GM12878 (cell line): ENCODE results near the gene JPT1. TPM values are rescaled to one million over a fixed set of nuclear protein-coding genes. Genes with fewer than 3 reads are reported as not detected.

Experiments
- ATAC-seq: fragments of 200-7000 bp; cut with Tn5 transposase; 3 replicates; pipeline ENCODE4 v1.9.1; 2020; ENCODE audit warnings: mild to moderate bottlenecking, moderate library complexity
- BruUV-seq: library from RNA; stranded (reverse); fragments of 400-500 nt; replicated peaks from 2 replicates; lab custom pipeline; 2021; lab: Mats Ljungman, UMichigan
- CTCF ChIA-PET: fragments of 300-600 bp; sonication (Branson Sonifier 250); formaldehyde crosslinking; extraction: SDS; loops from one replicate; lab custom pipeline; 2021; ENCODE audit warnings: inconsistent platforms; lab: Yijun Ruan, JAX
- POLR2A ChIA-PET: fragments of 350-600 bp; formaldehyde crosslinking; extraction: SDS; loops from one replicate; lab custom pipeline; 2021; ENCODE audit warnings: inconsistent platforms; lab: Charles Lee
- RAD21 ChIA-PET: fragments of 300-600 bp; sonication (Branson Sonifier 250); formaldehyde crosslinking; loops from one replicate; lab custom pipeline; 2023; ENCODE audit warnings: antibody characterized with exemption; ENCODE audit not compliant: unreplicated experiment; lab: Charles Lee
- SMC1A ChIA-PET: fragments of 300-600 bp; sonication (Branson Sonifier 250); formaldehyde crosslinking; loops from one replicate; lab custom pipeline; 2023; ENCODE audit not compliant: unreplicated experiment, uncharacterized antibody; lab: Charles Lee
- DNase-seq: peaks from one replicate; pipeline ENCODE4 v3.0.0-alpha.2; 2011; ENCODE audit warnings: low read depth, low spot score
- FAIRE-seq: peaks from 3 replicates; lab custom pipeline; 2011; peaks lifted over from hg19 to GRCh38; lab: Jason Lieb, UNC
- H2AFZ ChIP-seq: 2 replicates; pipeline ENCODE4 v1.6.0; 2011; ENCODE audit warnings: low read depth, low read length, control low read depth; ENCODE audit not compliant: control insufficient read depth
- H3K27ac ChIP-seq: 2 replicates; pipeline ENCODE4 v1.5.1; 2011; ENCODE audit warnings: control low read depth; ENCODE audit not compliant: control insufficient read depth, insufficient read depth
- H3K27me3 ChIP-seq, 2 experiments: replicated peaks in 1 of 2; 2 replicates each; pipeline versions ENCODE4 v1.6.0 to v1.6.1; 2011; ENCODE audit warnings: low read length in 1 of 2; ENCODE audit not compliant: control insufficient read depth in 2 of 2, insufficient read depth in 2 of 2
- H3K36me3 ChIP-seq, 2 experiments: 2 replicates each; pipeline ENCODE4 v1.5.1; 2011; ENCODE audit warnings: low read length in 1 of 2; ENCODE audit not compliant: control insufficient read depth in 2 of 2, insufficient read depth in 2 of 2
- H3K4me1 ChIP-seq: 2 replicates; pipeline ENCODE4 v1.6.1; 2011; ENCODE audit warnings: mild to moderate bottlenecking, low read length, moderate library complexity, mixed read lengths; ENCODE audit not compliant: control insufficient read depth, insufficient read depth
- H3K4me2 ChIP-seq: 2 replicates; pipeline ENCODE4 v1.6.0; 2011; ENCODE audit warnings: control low read depth; ENCODE audit not compliant: control insufficient read depth, insufficient read depth
- H3K4me3 ChIP-seq: fragments of 200-600 bp; sonication (generic); 2 replicates; pipeline ENCODE4 v1.5.1; 2016
- H3K79me2 ChIP-seq: 2 replicates; pipeline ENCODE4 v1.6.0; 2011; ENCODE audit warnings: low read length; ENCODE audit not compliant: control insufficient read depth, insufficient read depth
- H3K9ac ChIP-seq: 2 replicates; pipeline ENCODE4 v1.8.0; 2011; ENCODE audit warnings: low read length, control low read depth, mixed read lengths; ENCODE audit not compliant: control insufficient read depth, insufficient read depth
- H3K9me3 ChIP-seq: replicated peaks from 3 replicates; pipeline ENCODE4 v1.5.1; 2011; ENCODE audit warnings: mild to moderate bottlenecking, low read length; ENCODE audit not compliant: control insufficient read depth, insufficient read depth
- H4K20me1 ChIP-seq: 2 replicates; pipeline ENCODE4 v1.6.0; 2011; ENCODE audit not compliant: control insufficient read depth, insufficient read depth
- ASH2L ChIP-seq: fragments of 300-600, 200-600 bp; sonication (generic); IDR thresholded peaks from 2 replicates; pipeline ENCODE4 v1.6.1; 2017; ENCODE audit warnings: low read depth, mild to moderate bottlenecking, borderline replicate concordance
- ATF7 ChIP-seq: fragments of 450-650 bp; IDR thresholded peaks from 2 replicates; pipeline ENCODE4 v1.6.1; 2016; ENCODE audit warnings: low read depth, mild to moderate bottlenecking
- IRF4 ChIP-seq: IDR thresholded peaks from 2 replicates; pipeline ENCODE4 v1.6.1; 2011; ENCODE audit warnings: low read depth, low read length
- JUNB ChIP-seq: IDR thresholded peaks from 2 replicates; pipeline ENCODE4 v1.6.1; 2016; ENCODE audit warnings: antibody characterized with exemption, mild to moderate bottlenecking
- WGBS: methylation state at CpG from one replicate; pipeline ENCODE4 v1.1.6; 2016; ENCODE audit warnings: low lambda C conversion rate; ENCODE audit not compliant: insufficient replicate concordance, insufficient coverage; ENCODE audit errors: missing lambda C conversion rate; 5-methylcytosine and 5-hydroxymethylcytosine counted together
- in situ Hi-C: fragments of 300-500 bp; cut with MboI; formaldehyde crosslinking; loops from 9 replicates; pipeline ENCODE4 v1.14.3; 2018; ENCODE audit warnings: mixed read lengths
- intact Hi-C: fragments of 100-400 bp; cut with micrococcal nuclease; formaldehyde crosslinking; loops from one replicate; pipeline ENCODE4 v1.14.2; 2022; ENCODE audit not compliant: unreplicated experiment
- polyA plus RNA-seq, 11 experiments: library from polyadenylated mRNA; depleted of rRNA in 4 of 11; unstranded in 6 of 11; stranded (reverse) in 5 of 11; fragments of >200 nt; fragmentation: Nextera tagmentation in 4 of 11; fragmentation: Illumina TruSeq in 1 of 11; extraction: Ambion mirVana in 4 of 11; extraction: Trizol in 1 of 11; gene quantifications; 1 replicate in 1 of 11; 2 replicates in 10 of 11; pipeline versions ENCODE4 v1.2.1 to v1.2.3, GENCODE V29; 2011 to 2016; ENCODE audit warnings: inconsistent platforms in 2 of 11, missing spikeins in 2 of 11, low read depth in 1 of 11
- total RNA-seq, 4 experiments: library from RNA; depleted of rRNA in 3 of 4; stranded (reverse); fragments of >200 nt in 3 of 4; fragmentation: Illumina TruSeq in 1 of 4; extraction: Trizol in 1 of 4; gene quantifications; 2 replicates each; pipeline versions ENCODE4 v1.2.1 to v1.2.3, GENCODE V29; 2013 to 2021
- TF ChIP-seq, protein P1 (sequence below): fragments of 450-650 bp; formaldehyde crosslinking; IDR thresholded peaks from 2 replicates; pipeline ENCODE4 v1.4.0; 2022; ENCODE audit warnings: mild to moderate bottlenecking, moderate library complexity

Gene JPT1
- total and polyA plus RNA-seq, 10 of the 15 experiments (the other 5 are each of a cell fraction or from before 2014, with no cell fraction given) = 79.7 to 651 (median 323) TPM

DNA sequence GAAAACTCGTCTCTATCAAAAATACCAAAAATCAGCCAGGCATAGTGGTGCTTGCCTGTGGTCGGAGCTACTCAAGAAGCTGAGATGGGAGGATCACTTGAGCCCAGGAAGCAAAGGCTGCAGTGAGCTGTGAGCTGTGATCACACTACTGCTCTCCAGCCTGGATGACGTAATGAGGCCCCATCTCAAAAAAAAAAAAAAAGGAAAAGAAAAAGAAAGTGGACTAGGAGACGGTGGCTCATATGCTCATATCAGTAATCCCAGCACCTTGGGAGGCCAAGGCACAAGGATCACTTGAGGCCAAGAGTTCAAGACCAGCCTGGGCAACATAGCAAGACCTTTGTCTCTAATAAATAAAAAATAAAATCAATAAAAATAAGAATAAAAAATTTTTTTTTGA is 37.3 kb upstream of the JPT1 start:
- ChIA-PET SMC1A (interaction anchor here (1.6 to 1.9 kb wide), 2 partner anchors 11 to 77 kb away, joined by 5 to 6 read pairs; no protein-coding TSS in a partner anchor), POLR2A (interaction anchor here (0.6 to 1.5 kb wide), 4 partner anchors 9 to 88 kb away, joined by 3 to 6 read pairs (median 5); partner anchors contain the start of gene SUMO2), CTCF (interaction anchor here (0.6 to 5.9 kb wide), 6 partner anchors 11 to 449 kb away, joined by 3 to 58 read pairs (median 16); no protein-coding TSS in a partner anchor), RAD21 (interaction anchor here (1.0 to 1.7 kb wide), 2 partner anchors 10 to 230 kb away, joined by 3 to 6 read pairs; no protein-coding TSS in a partner anchor)
- no peaks in the 10 kb centered on the region for H4K20me1 ChIP-seq
- ATAC-seq (no peak), FAIRE-seq (no peak), DNase-seq (no peak)
- in situ Hi-C loops (no loop called here), intact Hi-C loops (no loop called here)
- H3K9me3 ChIP-seq = no peaks in the 10 kb centered on the region
- no peaks in the 10 kb centered on the region for H3K27me3 ChIP-seq
- no peak overlapping the region for H3K9ac ChIP-seq
- H3K36me3 ChIP-seq = no peaks in the 10 kb centered on the region
- TF ChIP-seq JUNB (no peak), ATF7 (peak; percentile 62; the same call in 1 of the 2 replicates), IRF4 (no peak), ASH2L (no peak)
- TF ChIP-seq, protein P1, sequence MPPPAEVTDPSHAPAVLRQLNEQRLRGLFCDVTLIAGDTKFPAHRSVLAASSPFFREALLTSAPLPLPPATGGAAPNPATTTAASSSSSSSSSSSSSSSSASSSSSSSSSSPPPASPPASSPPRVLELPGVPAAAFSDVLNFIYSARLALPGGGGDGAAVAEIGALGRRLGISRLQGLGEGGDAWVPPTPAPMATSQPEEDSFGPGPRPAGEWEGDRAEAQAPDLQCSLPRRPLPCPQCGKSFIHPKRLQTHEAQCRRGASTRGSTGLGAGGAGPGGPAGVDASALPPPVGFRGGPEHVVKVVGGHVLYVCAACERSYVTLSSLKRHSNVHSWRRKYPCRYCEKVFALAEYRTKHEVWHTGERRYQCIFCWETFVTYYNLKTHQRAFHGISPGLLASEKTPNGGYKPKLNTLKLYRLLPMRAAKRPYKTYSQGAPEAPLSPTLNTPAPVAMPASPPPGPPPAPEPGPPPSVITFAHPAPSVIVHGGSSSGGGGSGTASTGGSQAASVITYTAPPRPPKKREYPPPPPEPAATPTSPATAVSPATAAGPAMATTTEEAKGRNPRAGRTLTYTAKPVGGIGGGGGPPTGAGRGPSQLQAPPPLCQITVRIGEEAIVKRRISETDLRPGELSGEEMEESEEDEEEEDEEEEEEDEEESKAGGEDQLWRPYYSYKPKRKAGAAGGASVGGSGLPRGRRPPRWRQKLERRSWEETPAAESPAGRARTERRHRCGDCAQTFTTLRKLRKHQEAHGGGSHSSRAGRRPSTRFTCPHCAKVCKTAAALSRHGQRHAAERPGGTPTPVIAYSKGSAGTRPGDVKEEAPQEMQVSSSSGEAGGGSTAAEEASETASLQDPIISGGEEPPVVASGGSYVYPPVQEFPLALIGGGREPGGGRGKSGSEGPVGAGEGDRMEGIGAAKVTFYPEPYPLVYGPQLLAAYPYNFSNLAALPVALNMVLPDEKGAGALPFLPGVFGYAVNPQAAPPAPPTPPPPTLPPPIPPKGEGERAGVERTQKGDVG (CRISPR knock-in tag) = no peak
- H3K4me2 ChIP-seq = no peak overlapping the region
- H3K4me1 ChIP-seq = peaks cover 6% of the 10 kb centered on the region; the same call in 1 of the 2 replicates
- no peak overlapping the region for H3K27ac ChIP-seq
- no TSS peak for BruUV-seq
- no peak overlapping the region; the same call in 1 of the 2 replicates for H2AFZ ChIP-seq
- H3K4me3 ChIP-seq = no peak overlapping the region
- WGBS = 49% methylated on average over 3 of the region's 4 CpGs
- H3K79me2 ChIP-seq = no peaks in the 10 kb centered on the region
